NCI-H187 (cell line): ENCODE measurements around the gene ASIC2.

Experiments used
- DNase-seq, 2 experiments: peaks; one replicate each; lab custom pipeline; 2025; lab: John Stamatoyannopoulos, UW

The ASIC2 gene

GRCh38 chr17:33116021-33116551 is 177.0 kb downstream of the ASIC2 start:
- DNase-seq = no peak

GRCh38 chr17:33115366-33115765 is 177.7 kb downstream of the ASIC2 start:
- DNase-seq = no peak

DNA sequence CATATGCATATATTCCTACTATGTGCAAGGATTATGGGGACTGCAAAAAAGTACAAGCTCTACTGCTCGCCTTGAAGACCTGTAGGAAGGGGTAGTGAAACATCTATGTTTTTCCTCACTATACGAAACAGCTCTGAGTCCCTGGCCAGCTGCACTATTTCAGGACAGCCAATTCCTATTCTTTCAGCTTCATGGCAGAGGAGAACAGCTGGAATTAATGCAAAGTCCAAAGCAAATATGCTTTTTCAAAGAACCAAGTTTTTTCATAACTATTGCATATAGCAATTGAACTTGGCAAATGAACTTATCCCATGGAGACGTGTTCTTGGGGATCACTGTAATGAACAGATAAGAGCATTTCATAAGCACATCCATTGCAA is 179.1 kb downstream of the ASIC2 start:
- no peak for DNase-seq

- DNase-seq = no peak
Measured at GRCh38 chr17:33113276-33113990, 179.7 kb downstream of the ASIC2 start.

- DNase-seq = no peak
Measured at GRCh38 chr17:33112763-33113162, 180.3 kb downstream of the ASIC2 start.

GRCh38 chr17:33109336-33110072 is 183.6 kb downstream of the ASIC2 start:
- no peak for DNase-seq

GRCh38 chr17:33106525-33107165 is 186.4 kb downstream of the ASIC2 start:
- no peak for DNase-seq

DNA sequence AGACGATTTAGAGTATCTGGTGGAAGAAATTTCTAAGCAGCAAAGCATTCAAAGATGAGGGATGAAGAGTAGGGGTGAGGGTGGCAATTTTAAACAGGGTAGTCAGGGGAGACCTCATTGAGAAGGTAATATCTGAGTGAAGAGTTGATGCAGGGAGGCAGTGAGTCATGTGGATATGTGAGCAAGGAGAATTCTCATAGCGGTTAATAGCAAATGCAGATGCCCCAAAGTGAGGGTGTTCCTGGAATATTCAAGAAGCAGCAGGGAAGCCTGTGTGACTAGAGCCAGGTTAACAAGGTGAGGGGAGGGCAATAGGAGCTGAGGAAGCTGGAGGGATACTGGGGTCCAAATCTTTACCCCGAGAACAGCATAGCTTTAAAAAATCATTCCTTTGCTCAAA is 187.2 kb downstream of the ASIC2 start:
- no peak for DNase-seq

DNA sequence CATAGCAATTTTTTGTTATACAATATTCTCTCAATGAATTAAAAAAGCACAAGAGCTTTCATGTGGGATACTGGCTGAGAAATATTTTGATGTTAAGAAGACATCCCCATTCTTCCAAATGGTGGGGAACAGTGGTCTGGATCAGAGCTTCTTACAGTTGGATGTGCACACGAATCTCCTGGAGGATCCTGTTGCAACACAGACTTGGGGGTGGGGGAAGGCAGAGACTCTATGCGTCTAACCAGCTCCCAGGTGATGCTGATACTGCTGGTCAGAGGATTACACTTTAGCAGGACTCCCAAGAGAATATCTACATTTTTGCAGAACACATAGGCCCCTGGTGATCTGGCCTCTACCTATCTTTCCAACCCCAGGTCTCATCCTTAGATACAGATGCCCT is 193.2 kb downstream of the ASIC2 start:
- DNase-seq = no peak

GRCh38 chr17:33099252-33099651 is 193.8 kb downstream of the ASIC2 start:
- no peak for DNase-seq

DNA sequence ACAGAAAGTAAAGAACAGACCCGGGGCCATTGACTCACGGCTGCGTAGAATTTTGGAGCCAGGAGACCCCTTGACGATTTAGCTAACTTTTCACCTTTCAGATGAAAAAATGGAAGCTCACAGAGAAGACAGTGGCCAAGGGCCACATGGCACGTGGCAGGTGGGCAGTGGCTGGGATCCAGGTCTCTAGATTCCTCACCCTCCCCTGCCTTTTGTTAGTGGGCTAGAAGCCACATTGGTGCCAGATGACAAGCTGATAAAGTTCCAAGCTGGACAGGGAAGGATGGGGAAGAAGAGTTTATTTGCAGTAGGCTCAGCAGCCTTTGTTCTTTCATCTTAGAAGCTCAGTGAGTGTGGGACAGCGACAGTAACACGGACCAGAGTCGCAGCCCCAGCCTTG is 195.7 kb downstream of the ASIC2 start:
- DNase-seq = no peak

GRCh38 chr17:33096161-33096560 is 196.9 kb downstream of the ASIC2 start:
- no peak for DNase-seq

DNA sequence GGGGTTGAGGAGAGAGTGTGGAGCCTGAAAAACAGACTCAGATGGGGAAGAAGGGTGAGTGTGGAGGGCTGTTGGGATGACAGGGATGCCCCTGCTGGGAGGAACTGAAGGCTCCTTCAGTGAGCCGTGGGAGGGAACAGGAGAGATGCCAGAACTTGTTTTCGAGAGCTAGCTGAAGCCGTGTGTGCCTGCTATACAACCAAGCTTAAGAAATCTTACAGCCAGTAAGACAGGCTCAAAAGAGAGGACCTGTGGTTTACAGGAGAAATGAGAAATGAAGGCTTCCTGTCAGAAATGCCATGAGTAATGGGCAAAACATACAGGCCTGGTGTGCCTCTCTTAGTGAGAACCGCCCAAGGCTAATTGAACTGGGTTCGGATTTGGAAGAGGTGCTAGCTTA is 201.8 kb downstream of the ASIC2 start:
- no peak for DNase-seq

GRCh38 chr17:33090806-33091205 is 202.3 kb downstream of the ASIC2 start:
- no peak for DNase-seq

- DNase-seq = no peak
Measured at GRCh38 chr17:33086878-33087277, 206.2 kb downstream of the ASIC2 start.

DNA sequence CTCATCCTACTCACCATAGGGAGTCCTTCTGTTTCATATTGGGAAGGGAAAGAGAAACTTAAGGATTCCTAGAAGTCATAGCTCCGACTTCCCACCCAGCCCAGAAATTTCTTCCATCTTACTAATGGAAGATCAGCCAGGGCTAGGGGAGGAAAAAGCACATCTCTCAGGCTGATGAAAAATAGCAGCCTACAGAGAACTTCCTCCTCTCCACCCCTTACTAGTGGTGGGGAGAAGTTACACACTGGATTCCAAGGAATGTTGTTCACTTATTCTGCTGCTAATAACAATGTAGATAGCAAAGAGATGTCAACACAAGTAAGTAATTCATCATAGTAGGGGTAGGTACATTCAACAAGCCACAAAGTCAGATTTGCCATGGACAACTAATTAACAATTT is 207.1 kb downstream of the ASIC2 start:
- DNase-seq = no peak

- no peak for DNase-seq
Measured at GRCh38 chr17:33085256-33085655, 207.8 kb downstream of the ASIC2 start.

GRCh38 chr17:33084755-33085154 is 208.3 kb downstream of the ASIC2 start:
- DNase-seq = no peak

DNA sequence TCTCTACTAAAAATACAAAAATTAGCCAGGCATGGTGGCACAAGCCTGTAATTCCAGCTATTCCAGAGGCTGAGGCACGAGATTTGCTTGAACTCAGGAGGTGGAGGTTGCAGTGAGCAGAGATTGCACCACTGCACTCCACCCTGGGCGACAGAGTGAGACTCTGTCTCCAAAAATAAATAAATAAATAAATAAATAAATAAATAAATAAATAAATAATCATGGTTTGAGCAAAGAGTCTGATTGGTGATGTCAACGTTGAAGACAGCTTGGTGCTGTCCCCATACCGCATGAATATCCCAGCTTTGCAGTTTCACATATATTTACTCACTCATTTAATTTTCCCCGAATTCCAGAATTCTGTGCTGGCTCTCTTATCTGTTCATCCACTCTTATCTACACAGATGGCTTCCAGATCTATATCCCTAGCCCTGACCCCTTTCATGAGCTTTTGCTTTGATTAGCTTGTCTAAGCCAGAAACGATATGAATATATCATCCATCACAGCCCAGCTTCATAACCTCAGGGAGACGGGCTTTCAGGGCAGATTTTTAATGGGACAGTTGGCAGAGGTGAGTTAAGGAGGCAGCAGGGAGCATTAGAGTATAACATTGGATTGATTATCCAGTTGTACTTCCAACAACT is 210.4 kb downstream of the ASIC2 start:
- no peak for DNase-seq

- DNase-seq = no peak
Measured at GRCh38 chr17:33080091-33080490, 213.0 kb downstream of the ASIC2 start.

DNA sequence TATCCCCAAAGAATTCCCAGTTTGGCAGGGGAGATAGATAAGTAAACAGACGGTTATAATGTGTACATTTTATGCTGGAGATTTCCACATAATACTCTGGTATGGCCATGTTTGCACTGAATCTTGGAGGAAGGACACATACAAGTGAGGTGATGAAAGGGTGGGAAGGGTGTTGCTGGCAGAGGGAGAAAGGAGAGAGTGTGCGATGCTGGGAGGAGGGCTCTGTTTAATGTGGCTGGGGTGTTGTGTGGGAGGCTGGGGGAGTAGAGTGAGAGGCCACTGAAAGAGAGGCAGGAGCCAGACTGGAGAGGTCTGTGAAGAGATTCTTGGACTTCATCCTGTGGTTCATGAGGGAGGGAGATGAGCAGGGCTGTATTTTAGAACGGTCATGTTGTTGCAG is 213.9 kb downstream of the ASIC2 start:
- DNase-seq = no peak

DNA sequence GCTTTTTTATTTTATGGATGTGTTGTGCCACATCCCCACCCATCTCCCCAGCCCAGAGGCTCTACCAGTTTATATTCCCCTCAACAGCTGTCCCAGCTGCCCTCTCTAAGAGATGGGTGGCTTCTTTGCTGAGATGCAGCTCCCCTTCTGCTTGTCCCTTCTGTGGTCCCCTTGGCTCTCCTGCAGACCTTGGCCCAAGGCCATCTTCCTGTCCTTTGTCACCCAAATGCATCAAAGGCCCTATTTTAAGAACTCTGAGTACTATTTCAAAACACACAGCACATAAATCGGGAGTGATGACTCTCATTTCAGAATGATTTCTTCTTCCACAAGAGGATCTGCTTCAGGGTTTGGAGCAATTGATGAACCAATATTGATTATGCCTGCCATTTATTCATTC is 216.1 kb downstream of the ASIC2 start:
- DNase-seq = no peak

DNA sequence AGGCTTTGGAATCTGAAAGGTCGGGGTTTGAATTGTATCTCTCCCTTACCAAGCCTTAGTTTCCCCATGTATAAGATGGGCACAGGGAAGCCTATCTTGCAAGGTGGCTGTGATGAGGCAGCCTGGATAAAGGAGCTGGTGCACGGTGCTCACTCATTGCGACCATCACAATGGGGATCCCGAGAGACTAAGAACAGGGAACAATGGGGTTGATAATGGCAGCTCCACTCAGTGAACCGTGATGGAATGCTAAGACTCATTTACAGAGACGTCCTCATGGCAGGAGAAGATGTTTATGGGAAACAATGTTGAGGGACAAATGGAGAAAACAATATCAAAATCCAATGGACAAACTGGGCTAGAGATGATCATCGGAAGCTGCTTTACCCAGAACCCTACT is 219.7 kb downstream of the ASIC2 start:
- no peak for DNase-seq
